H9 (cell line): ENCODE results near the gene TXNDC11. TPM values are rescaled to one million over a fixed set of nuclear protein-coding genes. Genes with fewer than 3 reads are reported as not detected.

Experiments used
- DNase-seq: peaks from one replicate; pipeline ENCODE4 v3.0.0-alpha.2; 2017
- H2AFZ ChIP-seq: one replicate; pipeline ENCODE4 v1.6.1; 2013; ENCODE audit warnings: mild to moderate bottlenecking, low read length, control low read depth, moderate library complexity
- H2AK5ac ChIP-seq: 2 replicates; pipeline ENCODE4 v1.6.1; 2013; ENCODE audit warnings: low read length, control low read depth, mixed read lengths; ENCODE audit not compliant: insufficient read length
- H2BK120ac ChIP-seq: one replicate; pipeline ENCODE4 v1.6.1; 2013; ENCODE audit warnings: low read depth, mild to moderate bottlenecking, low read length, control low read depth, inconsistent platforms; ENCODE audit not compliant: poor library complexity, severe bottlenecking
- H2BK12ac ChIP-seq: 2 replicates; pipeline ENCODE4 v1.6.1; 2013; ENCODE audit warnings: low read length, control low read depth, mixed read lengths, low read depth; ENCODE audit not compliant: insufficient read length
- H2BK15ac ChIP-seq: 2 replicates; pipeline ENCODE4 v1.6.1; 2013; ENCODE audit warnings: low read depth, low read length, control low read depth
- H2BK20ac ChIP-seq: one replicate; pipeline ENCODE4 v1.6.1; 2013; ENCODE audit warnings: low read depth, mild to moderate bottlenecking, low read length, control low read depth, inconsistent platforms; ENCODE audit not compliant: poor library complexity, severe bottlenecking
- H2BK5ac ChIP-seq: 2 replicates; pipeline ENCODE4 v1.6.1; 2013; ENCODE audit warnings: low read length, control low read depth, mixed read lengths; ENCODE audit not compliant: insufficient read length
- H3K14ac ChIP-seq: 2 replicates; pipeline ENCODE4 v1.6.1; 2013; ENCODE audit warnings: low read length, control low read depth; ENCODE audit not compliant: insufficient read depth
- H3K18ac ChIP-seq: 2 replicates; pipeline ENCODE4 v1.6.1; 2013; ENCODE audit warnings: low read depth, mild to moderate bottlenecking, mixed read lengths, low read length, control low read depth; ENCODE audit not compliant: insufficient read length
- H3K23ac ChIP-seq: 2 replicates; pipeline ENCODE4 v1.6.1; 2013; ENCODE audit warnings: low read length, control low read depth, mixed read lengths, low read depth; ENCODE audit not compliant: insufficient read length
- H3K23me2 ChIP-seq: 2 replicates; pipeline ENCODE4 v1.6.1; 2013; ENCODE audit warnings: low read depth, mild to moderate bottlenecking, mixed read lengths, low read length, control low read depth; ENCODE audit not compliant: insufficient read length, poor library complexity, severe bottlenecking
- H3K27ac ChIP-seq: 2 replicates; pipeline ENCODE4 v1.5.1; 2013; ENCODE audit warnings: low read length, control low read depth, mixed read lengths, low read depth; ENCODE audit not compliant: insufficient read length
- H3K27me3 ChIP-seq: 2 replicates; pipeline ENCODE4 v1.6.1; 2013; ENCODE audit warnings: low read length, control low read depth, inconsistent platforms; ENCODE audit not compliant: insufficient read depth
- H3K4ac ChIP-seq: 2 replicates; pipeline ENCODE4 v1.6.1; 2013; ENCODE audit warnings: low read depth, mild to moderate bottlenecking, control low read depth, inconsistent platforms, low read length, moderate library complexity
- H3K4me1 ChIP-seq: 2 replicates; pipeline ENCODE4 v1.6.1; 2013; ENCODE audit warnings: low read length, control low read depth, inconsistent platforms; ENCODE audit not compliant: insufficient read depth
- H3K4me2 ChIP-seq: 2 replicates; pipeline ENCODE4 v1.6.1; 2013; ENCODE audit warnings: low read length, control low read depth, mixed read lengths; ENCODE audit not compliant: insufficient read length, insufficient read depth
- H3K56ac ChIP-seq: 2 replicates; pipeline ENCODE4 v1.6.1; 2013; ENCODE audit warnings: low read depth, mild to moderate bottlenecking, mixed read lengths, low read length, control low read depth; ENCODE audit not compliant: insufficient read length
- H3K79me1 ChIP-seq: 2 replicates; pipeline ENCODE4 v1.6.1; 2013; ENCODE audit warnings: low read depth, mild to moderate bottlenecking, moderate library complexity, low read length, control low read depth, inconsistent platforms; ENCODE audit not compliant: insufficient read depth, poor library complexity, severe bottlenecking
- H3K79me2 ChIP-seq: 2 replicates; pipeline ENCODE4 v1.6.1; 2013; ENCODE audit warnings: low read length, control low read depth, inconsistent platforms; ENCODE audit not compliant: insufficient read depth
- H3K9ac ChIP-seq: 2 replicates; pipeline ENCODE4 v1.6.1; 2013; ENCODE audit warnings: low read length, control low read depth, mixed read lengths; ENCODE audit not compliant: insufficient read length; ENCODE audit errors: extremely low read depth
- H3K9me3 ChIP-seq: one replicate; pipeline ENCODE4 v1.6.1; 2013; ENCODE audit warnings: low read depth, low read length, inconsistent platforms; ENCODE audit not compliant: control insufficient read depth
- H3T11ph ChIP-seq: one replicate; pipeline ENCODE4 v1.6.1; 2013; ENCODE audit warnings: mild to moderate bottlenecking, low read length, control low read depth, inconsistent platforms
- H4K20me1 ChIP-seq: one replicate; pipeline ENCODE4 v1.6.1; 2013; ENCODE audit not compliant: control insufficient read depth, insufficient read length, insufficient read depth
- H4K5ac ChIP-seq: 2 replicates; pipeline ENCODE4 v1.6.1; 2013; ENCODE audit warnings: low read depth, mild to moderate bottlenecking, mixed read lengths, low read length, control low read depth; ENCODE audit not compliant: insufficient read length
- H4K8ac ChIP-seq: replicated peaks from 2 replicates; pipeline ENCODE4 v1.6.1; 2013; ENCODE audit warnings: low read length, control low read depth, mixed read lengths, low read depth; ENCODE audit not compliant: insufficient read length
- H4K91ac ChIP-seq: 2 replicates; pipeline ENCODE4 v1.6.1; 2013; ENCODE audit warnings: low read depth, mild to moderate bottlenecking, moderate library complexity, mixed read lengths, low read length, control low read depth; ENCODE audit not compliant: insufficient read length
- H3K27ac Mint-ChIP-seq, 3 experiments: 2 replicates in 2 of 3; 3 replicates in 1 of 3; pipeline ENCODE4 v1.8.0; 2020 to 2021; ENCODE audit warnings: mixed read lengths in 3 of 3, mild to moderate bottlenecking in 1 of 3, moderate library complexity in 1 of 3
- H3K27me3 Mint-ChIP-seq: 2 replicates; pipeline ENCODE4 v1.8.0; 2021; ENCODE audit warnings: low read depth, mild to moderate bottlenecking, moderate library complexity, mixed read lengths
- H3K36me3 Mint-ChIP-seq, 3 experiments: 2 replicates in 2 of 3; 3 replicates in 1 of 3; pipeline ENCODE4 v1.8.0; 2020 to 2021; ENCODE audit warnings: low read depth in 3 of 3, mixed read lengths in 3 of 3; ENCODE audit not compliant: insufficient read depth in 1 of 3
- H3K4me1 Mint-ChIP-seq, 2 experiments: 2 replicates each; pipeline ENCODE4 v1.8.0; 2020; ENCODE audit warnings: mixed read lengths in 2 of 2
- H3K4me3 Mint-ChIP-seq, 2 experiments: 2 replicates in 1 of 2; 3 replicates in 1 of 2; pipeline ENCODE4 v1.8.0; 2020 to 2021; ENCODE audit warnings: mild to moderate bottlenecking in 2 of 2, mixed read lengths in 2 of 2, moderate library complexity in 1 of 2
- H3K9me3 Mint-ChIP-seq, 2 experiments: 2 replicates in 1 of 2; 3 replicates in 1 of 2; pipeline ENCODE4 v1.8.0; 2020; ENCODE audit warnings: mild to moderate bottlenecking in 2 of 2, mixed read lengths in 2 of 2, moderate library complexity in 1 of 2
- CTCF ChIP-seq: fragments of 200-600 bp; sonication (generic); conservative IDR thresholded peaks from 3 replicates; pipeline ENCODE4 v1.8.0; 2021; ENCODE audit warnings: antibody characterized with exemption, mild to moderate bottlenecking
- WGBS: extraction: QIAGEN DNeasy Blood & Tissue Kit; methylation state at CpG from one replicate; pipeline ENCODE4 v1.1.7; 2013; ENCODE audit warnings: missing lambda C conversion rate, low lambda C conversion rate, mixed read lengths; ENCODE audit not compliant: insufficient read length; ENCODE audit errors: extremely low coverage; 5-methylcytosine and 5-hydroxymethylcytosine counted together
- total RNA-seq: library from RNA; stranded (reverse); gene quantifications from 2 replicates; pipeline ENCODE4 v1.2.1, GENCODE V29; 2021

The TXNDC11 gene
- total RNA-seq, 1 experiment from 2014 or later, result 12.2 TPM

DNA sequence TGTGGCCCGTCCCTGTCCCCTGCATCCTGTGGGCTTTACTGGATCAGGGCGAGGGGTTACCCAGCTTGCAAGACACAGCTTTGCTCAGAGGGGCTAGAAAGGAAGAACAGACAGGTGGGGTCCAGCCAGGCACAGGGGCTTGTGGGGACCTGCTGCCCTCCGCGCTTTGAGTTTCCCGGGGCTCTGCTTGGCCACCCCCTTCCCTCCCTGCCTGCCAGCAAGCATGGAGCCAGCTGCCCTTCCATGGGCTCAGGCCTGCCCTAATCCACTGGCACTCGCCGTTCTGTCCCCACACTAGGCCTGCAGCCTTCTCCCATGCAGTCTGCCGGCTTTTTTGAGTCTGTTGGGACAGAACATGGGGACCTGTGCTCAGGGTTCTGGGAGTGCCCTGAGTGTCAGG lies 71.0 kb downstream of the TXNDC11 start:
- H3K14ac ChIP-seq, result no peak overlapping the region; the same call in 1 of the 2 replicates
- H3T11ph ChIP-seq, result no peak overlapping the region
- Mint-ChIP-seq H3K4me1 (peaks cover 40 to 43% of the 10 kb centered on the region in 2 experiments), H3K9me3 (no peaks in the 10 kb centered on the region; a peak in 1 of 5 replicates), H3K36me3 (peaks cover 12 to 18% (median 13%) of the 10 kb centered on the region in 3 experiments), H3K4me3 (no peak overlapping the region), H3K27ac (peak overlapping the region; percentile 80 to 93 (median 85); a peak in 5 of 7 replicates), H3K27me3 (peaks cover 4% of the 10 kb centered on the region)
- H2AFZ ChIP-seq, result no peak overlapping the region
- H2BK5ac ChIP-seq, result no peak overlapping the region
- no peaks in the 10 kb centered on the region; the same call in 1 of the 2 replicates for H3K4me1 ChIP-seq
- H3K56ac ChIP-seq, result no peak overlapping the region
- H3K9ac ChIP-seq, result no peak overlapping the region
- no peak overlapping the region for H2AK5ac ChIP-seq
- H2BK15ac ChIP-seq, result no peak overlapping the region
- H3K4me2 ChIP-seq, result no peak overlapping the region
- H3K27me3 ChIP-seq, result no peaks in the 10 kb centered on the region
- H2BK20ac ChIP-seq, result no peak overlapping the region
- H3K79me1 ChIP-seq, result peaks cover 8% of the 10 kb centered on the region
- H3K9me3 ChIP-seq, result no peaks in the 10 kb centered on the region
- H3K79me2 ChIP-seq, result peaks cover 11% of the 10 kb centered on the region; the same call in 1 of the 2 replicates
- no peak for TF ChIP-seq CTCF
- peaks cover 6% of the 10 kb centered on the region for H4K20me1 ChIP-seq
- no peak overlapping the region for H4K8ac ChIP-seq
- no peak overlapping the region for H3K18ac ChIP-seq
- no CpG with 5 or more reads among the region's 8 CpGs for WGBS
- no peaks in the 10 kb centered on the region for H3K23me2 ChIP-seq
- H2BK12ac ChIP-seq, result no peak overlapping the region
- no peak overlapping the region for H4K91ac ChIP-seq
- DNase-seq, result no peak
- H2BK120ac ChIP-seq, result no peak overlapping the region
- H3K23ac ChIP-seq, result no peak overlapping the region
- no peak overlapping the region for H3K27ac ChIP-seq
- H4K5ac ChIP-seq, result no peak overlapping the region
- H3K4ac ChIP-seq, result no peak overlapping the region
